ENCODE results near the gene DEPDC4. TPM values are rescaled to one million over a fixed set of nuclear protein-coding genes. Genes with fewer than 3 reads are reported as not detected.

The DEPDC4 gene
- total RNA-seq, 4 donors from 2014 or later: 0.64 to 2.3 (median 0.72) TPM; not detected in 1

DNA sequence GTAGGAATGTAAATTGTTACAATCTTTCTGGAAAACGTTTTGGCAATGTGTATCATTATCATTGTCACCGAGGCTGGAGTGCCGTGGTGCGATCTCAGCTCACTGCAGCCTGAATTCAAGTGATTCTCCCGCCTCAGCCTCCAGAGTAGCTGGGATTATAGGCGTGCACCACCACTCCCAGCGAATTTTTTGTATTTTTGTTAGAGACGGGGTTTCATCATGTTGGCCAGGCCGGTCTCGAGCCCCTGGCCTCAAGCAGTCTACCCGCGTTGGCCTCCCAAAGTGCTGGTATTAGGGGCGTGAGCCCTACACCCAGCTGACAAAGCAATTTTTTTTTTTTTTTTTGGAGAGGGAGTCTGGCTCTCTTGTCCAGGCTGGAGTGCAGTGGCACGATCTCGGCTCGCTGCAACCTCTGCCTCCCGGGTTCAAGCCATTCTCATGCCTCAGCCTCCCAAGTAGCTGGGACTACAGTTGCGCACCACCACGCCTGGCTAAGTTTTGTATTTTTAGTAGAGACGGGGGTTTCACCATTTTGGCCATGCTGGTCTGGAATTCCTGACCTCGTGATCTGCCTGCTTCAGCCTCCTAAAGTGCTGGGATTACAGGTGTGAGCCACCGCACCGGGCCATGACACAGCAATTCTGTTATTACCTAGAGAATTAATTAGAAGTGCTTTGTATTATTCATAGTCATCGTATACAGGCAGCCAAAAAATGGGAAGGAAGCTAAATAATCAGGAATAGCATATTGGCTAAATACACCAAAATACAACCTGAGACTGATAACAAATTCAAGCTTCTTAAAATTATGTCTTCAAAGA lies 65.1 kb downstream of the DEPDC4 start:
- no peak overlapping the region for H3K27ac ChIP-seq
- TF ChIP-seq, protein P1, sequence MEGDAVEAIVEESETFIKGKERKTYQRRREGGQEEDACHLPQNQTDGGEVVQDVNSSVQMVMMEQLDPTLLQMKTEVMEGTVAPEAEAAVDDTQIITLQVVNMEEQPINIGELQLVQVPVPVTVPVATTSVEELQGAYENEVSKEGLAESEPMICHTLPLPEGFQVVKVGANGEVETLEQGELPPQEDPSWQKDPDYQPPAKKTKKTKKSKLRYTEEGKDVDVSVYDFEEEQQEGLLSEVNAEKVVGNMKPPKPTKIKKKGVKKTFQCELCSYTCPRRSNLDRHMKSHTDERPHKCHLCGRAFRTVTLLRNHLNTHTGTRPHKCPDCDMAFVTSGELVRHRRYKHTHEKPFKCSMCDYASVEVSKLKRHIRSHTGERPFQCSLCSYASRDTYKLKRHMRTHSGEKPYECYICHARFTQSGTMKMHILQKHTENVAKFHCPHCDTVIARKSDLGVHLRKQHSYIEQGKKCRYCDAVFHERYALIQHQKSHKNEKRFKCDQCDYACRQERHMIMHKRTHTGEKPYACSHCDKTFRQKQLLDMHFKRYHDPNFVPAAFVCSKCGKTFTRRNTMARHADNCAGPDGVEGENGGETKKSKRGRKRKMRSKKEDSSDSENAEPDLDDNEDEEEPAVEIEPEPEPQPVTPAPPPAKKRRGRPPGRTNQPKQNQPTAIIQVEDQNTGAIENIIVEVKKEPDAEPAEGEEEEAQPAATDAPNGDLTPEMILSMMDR (IDR thresholded peaks at IDR 0.05): no peak
- TF ChIP-seq POLR2A (IDR thresholded peaks at IDR 0.05): no peak
- TF ChIP-seq POLR2AphosphoS5 (IDR thresholded peaks at IDR 0.05): no peak
- TF ChIP-seq EP300 (IDR thresholded peaks at IDR 0.05): no peak
- no peaks in the 10 kb centered on the region for H3K9me3 ChIP-seq
- H3K4me3 ChIP-seq: peak overlapping the region; percentile 73
- peaks cover 31% of the 10 kb centered on the region for H3K4me1 ChIP-seq
- no peak for DNase-seq (ENCODE audit: low spot score in 2 of 2)
- peaks cover 10% of the 10 kb centered on the region for H3K36me3 ChIP-seq
- 83% methylated on average over 24 of the region's 24 CpGs for WGBS
- H3K27me3 ChIP-seq: no peaks in the 10 kb centered on the region

DNA sequence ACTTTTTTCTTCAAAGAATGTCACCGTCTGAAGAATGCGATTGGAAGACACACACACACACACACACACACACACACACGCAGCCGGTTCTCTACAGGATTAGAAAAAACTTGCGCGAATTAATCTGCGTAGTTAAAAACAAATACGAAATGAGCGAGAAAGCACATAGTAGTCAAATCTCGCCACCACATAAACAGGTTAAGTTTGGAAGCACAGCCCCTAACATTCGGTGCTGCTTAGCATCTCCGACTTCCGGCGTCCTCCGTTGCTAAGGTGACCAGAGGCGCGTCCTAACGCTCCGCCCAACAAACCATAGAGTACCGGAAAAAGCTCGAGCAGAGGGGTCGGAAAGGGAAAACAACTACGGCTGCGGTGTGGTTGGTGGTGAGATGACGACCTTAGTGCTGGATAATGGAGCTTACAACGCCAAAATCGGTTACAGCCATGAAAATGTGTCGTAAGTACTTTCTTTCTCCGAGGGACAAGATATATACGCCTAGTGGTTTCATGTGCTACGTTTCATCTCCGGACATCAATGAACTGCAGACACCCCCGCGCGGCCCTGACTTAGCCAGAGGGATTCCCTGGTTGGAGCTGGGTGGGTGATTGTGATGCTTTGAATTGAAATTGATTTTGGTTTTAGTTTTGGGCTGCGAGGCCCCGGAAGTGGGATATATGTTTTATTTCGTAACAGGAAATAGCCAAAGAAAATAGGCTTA lies 66.3 kb downstream of the DEPDC4 start, which contains the start of gene ACTR6:
TSS of gene ACTR6 (plus strand) at position 353 of the 719 bp plus-strand sequence. CDS start at position 390, 37 bp downstream.
- under 1% methylated on average over 38 of the region's 38 CpGs for WGBS
- H3K9me3 ChIP-seq: no peaks in the 10 kb centered on the region

DNA sequence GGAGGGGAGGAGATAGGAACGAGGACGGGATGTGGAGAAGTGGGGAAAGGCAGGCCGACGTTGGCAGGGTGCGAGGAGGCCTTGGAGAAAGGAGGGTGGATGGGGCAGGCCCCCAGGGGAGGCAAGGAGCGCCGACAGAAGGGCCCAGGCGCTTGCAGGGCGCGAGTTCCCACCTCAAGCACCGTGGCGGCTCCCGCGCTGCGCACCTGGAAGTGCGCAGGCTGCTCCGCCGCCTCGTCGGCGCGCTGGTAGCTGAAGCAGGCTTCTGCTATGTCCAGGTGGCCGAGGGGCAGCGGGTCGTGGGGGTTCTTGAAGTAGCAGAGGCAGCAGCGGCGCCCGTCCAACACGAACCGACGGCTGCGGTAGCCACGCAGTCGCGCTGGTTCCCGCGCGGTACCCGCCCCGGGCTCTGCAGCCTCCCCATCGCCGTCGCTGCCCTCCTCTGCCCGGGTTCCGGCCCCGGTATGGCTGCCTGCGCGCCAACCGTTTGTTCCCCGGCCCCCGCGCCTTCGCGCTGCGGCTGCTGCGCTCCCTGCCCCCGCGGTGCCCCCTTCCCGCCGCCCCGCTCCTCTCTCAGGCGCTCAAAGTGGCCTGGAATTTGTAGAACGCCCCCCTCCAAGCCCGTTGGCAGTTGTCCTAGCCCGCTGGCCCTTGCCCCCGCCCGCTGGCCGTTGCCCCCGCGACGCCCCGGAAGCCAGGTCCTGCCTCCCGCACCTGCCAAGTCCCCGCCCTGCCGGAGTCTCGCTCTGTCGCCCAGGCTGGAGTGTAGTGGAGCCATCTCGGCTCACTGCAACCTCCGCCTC lies 67.3 kb downstream of the DEPDC4 start:
- peak; percentile 86 to 90 for DNase-seq (ENCODE audit: low spot score in 2 of 2)
- TF ChIP-seq POLR2A (IDR thresholded peaks at IDR 0.05) (no peak), EP300 (IDR thresholded peaks at IDR 0.05) (no peak), POLR2AphosphoS5 (IDR thresholded peaks at IDR 0.05) (no peak)
- TF ChIP-seq, protein P1 (IDR thresholded peaks at IDR 0.05): no peak
- H3K4me3 ChIP-seq: peak overlapping the region; percentile 73
- WGBS: 4% methylated on average over 25 of the region's 79 CpGs
- no peaks in the 10 kb centered on the region for H3K36me3 ChIP-seq
- H3K27ac ChIP-seq: peak overlapping the region; percentile 26
- no peaks in the 10 kb centered on the region for H3K9me3 ChIP-seq
- H3K27me3 ChIP-seq: no peaks in the 10 kb centered on the region
- peaks cover 31% of the 10 kb centered on the region for H3K4me1 ChIP-seq

More for the DNA sequence above, 66.3 kb downstream of the DEPDC4 start, which contains the start of gene ACTR6:
- Histone ChIP-seq H3K4me1 (peaks cover 31% of the 10 kb centered on the region), H3K4me3 (peak within 1 kb of the TSS; percentile 73), H3K27me3 (no peaks in the 10 kb centered on the region), H3K27ac (peak within 1 kb of the TSS; percentile 26), H3K36me3 (no peaks in the 10 kb centered on the region)
- TF ChIP-seq, protein P1 (IDR thresholded peaks at IDR 0.05): no peak
- TF ChIP-seq EP300 (IDR thresholded peaks at IDR 0.05): no peak
- TF ChIP-seq POLR2AphosphoS5 (IDR thresholded peaks at IDR 0.05): peak in 1 of 3 donors; percentile 29
- no peak for TF ChIP-seq POLR2A (IDR thresholded peaks at IDR 0.05)
- DNase-seq (ENCODE audit: low spot score in 2 of 2): peak; percentile 93 to 96

DNA sequence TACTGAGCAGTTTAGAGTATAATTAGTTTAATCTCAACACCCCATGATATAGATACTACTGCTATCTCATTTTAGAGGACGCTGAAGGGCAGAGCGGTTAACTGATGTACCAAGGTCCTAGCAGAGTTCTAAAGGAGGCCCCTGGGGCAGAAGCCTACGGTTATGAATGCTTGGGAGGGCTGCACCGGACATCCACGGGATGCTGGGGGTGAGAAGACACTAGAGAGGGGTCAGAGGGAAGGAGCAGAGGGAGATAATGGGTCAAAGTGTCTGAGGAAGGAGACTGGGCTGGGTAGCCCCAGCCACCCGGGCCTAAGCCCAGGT lies 67.9 kb downstream of the DEPDC4 start:
- WGBS: 53% methylated on average over 6 of the region's 6 CpGs
- no peaks in the 10 kb centered on the region for H3K27me3 ChIP-seq
- no peak for TF ChIP-seq POLR2A (IDR thresholded peaks at IDR 0.05)
- TF ChIP-seq, protein P1 (IDR thresholded peaks at IDR 0.05): no peak
- TF ChIP-seq EP300 (IDR thresholded peaks at IDR 0.05): no peak
- no peak for TF ChIP-seq POLR2AphosphoS5 (IDR thresholded peaks at IDR 0.05)
- H3K9me3 ChIP-seq: no peaks in the 10 kb centered on the region
- no peaks in the 10 kb centered on the region for H3K36me3 ChIP-seq
- peak overlapping the region; percentile 73 for H3K4me3 ChIP-seq
- H3K4me1 ChIP-seq: peaks cover 31% of the 10 kb centered on the region
- no peak overlapping the region for H3K27ac ChIP-seq
- DNase-seq (ENCODE audit: low spot score in 2 of 2): no peak
